ENCODE measurements around the gene EFS.
"Not testable (repeated sequence)": the region's sequence is repeated elsewhere in the genome, so short reads cannot be mapped to it uniquely, and the experiment has no call there.

EFS gene

DNA sequence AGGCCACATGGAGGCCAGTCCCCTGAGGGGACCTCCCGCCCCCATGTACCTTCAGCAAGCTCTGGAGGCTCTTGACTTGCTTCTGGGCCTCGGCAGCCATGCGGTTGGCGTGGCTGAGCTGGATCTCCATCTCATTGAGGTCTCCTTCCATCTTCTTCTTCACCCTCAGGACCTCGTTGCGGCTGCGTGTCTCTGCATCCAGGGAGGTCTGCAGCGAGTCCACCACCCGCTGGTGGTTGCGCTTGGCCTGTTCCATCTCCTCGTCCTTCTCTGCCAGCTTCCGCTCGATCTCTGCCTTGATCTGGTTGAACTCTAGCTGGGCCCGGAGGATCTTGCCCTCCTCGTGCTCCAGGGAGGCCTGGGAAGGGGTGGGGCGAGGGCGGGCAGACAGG, 21.3 kb upstream of the EFS start:
- not testable (repeated sequence) for H3K27me3 ChIP-seq (ENCODE audit: control insufficient read depth, insufficient read depth, low read length); H3K27ac ChIP-seq (ENCODE audit: low read length); H3K4me1 ChIP-seq (ENCODE audit: control insufficient read depth, insufficient read depth, low read length); H3K9me3 ChIP-seq (ENCODE audit: control insufficient read depth, insufficient read depth, low read length); DNase-seq (ENCODE audit: low read depth, low spot score); H3K4me3 ChIP-seq (ENCODE audit: low read length); H3K36me3 ChIP-seq (ENCODE audit: control insufficient read depth, insufficient read depth, low read length)
- WGBS (ENCODE audit: insufficient coverage, insufficient read length) = no CpG with 5 or more reads among the region's 17 CpGs

DNA sequence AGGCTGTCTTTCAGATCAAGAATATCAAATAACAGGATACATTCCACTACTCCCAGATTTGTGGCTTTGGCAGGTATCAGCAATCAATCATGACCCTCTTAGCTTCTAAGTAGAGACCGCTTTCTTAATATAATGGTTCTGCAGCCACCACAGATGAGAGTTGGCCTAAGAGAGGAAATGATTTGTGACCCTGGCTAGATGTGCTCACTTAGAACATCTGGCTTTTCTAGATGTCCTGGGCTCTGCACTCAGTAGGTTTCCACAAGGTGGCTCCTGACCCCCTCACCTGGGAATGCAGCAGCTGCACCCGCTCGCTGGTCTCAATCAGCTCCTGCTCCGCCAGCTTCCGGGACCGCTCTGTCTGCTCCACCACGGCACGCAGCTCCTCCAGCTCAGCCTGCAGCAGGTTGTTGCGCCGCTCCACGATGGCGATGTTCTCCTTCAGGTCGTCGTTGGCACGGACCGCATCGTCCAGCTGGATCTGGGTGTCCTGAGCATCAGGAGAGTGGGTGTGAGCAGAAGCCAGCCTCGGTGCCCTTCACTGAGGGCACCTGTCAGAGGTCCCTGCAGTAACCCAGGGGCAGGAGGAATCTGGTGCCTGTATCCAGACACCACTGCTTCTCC, 20.8 kb upstream of the EFS start:
- no peaks in the 10 kb centered on the region for H3K27me3 ChIP-seq (ENCODE audit: control insufficient read depth, insufficient read depth, low read length)
- no CpG with 5 or more reads among the region's 18 CpGs for WGBS (ENCODE audit: insufficient coverage, insufficient read length)
- peaks cover 6% of the 10 kb centered on the region; the same call in 1 of the 2 replicates for H3K4me1 ChIP-seq (ENCODE audit: control insufficient read depth, insufficient read depth, low read length)
- H3K36me3 ChIP-seq (ENCODE audit: control insufficient read depth, insufficient read depth, low read length) = no peaks in the 10 kb centered on the region
- no peak overlapping the region for H3K4me3 ChIP-seq (ENCODE audit: low read length)
- no peak overlapping the region for H3K27ac ChIP-seq (ENCODE audit: low read length)
- no peaks in the 10 kb centered on the region for H3K9me3 ChIP-seq (ENCODE audit: control insufficient read depth, insufficient read depth, low read length)
- no peak for DNase-seq (ENCODE audit: low read depth, low spot score)

DNA sequence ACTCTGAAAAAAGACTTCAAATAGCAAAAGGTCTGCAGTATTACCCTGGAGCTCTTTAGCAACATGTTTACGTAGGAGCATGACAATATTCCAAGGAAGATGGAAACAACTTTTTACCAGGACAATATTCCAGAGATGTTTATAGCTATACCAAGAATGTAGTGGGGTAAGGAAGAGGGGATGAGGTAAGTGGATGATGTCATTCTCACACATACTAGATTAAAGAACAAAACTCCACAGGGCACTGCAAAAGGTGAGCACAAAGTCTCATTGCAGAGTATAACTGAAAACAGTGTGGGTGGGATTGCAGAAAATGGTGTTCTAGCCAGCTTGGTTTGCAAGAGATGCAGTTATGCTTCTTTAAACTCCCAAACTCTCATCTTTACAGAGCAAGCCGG, 20.3 kb upstream of the EFS start:
- WGBS (ENCODE audit: insufficient coverage, insufficient read length) = no CpG with 5 or more reads among the region's 2 CpGs
- H3K36me3 ChIP-seq (ENCODE audit: control insufficient read depth, insufficient read depth, low read length) = no peaks in the 10 kb centered on the region
- H3K4me1 ChIP-seq (ENCODE audit: control insufficient read depth, insufficient read depth, low read length) = peaks cover 6% of the 10 kb centered on the region; the same call in 1 of the 2 replicates
- no peaks in the 10 kb centered on the region for H3K27me3 ChIP-seq (ENCODE audit: control insufficient read depth, insufficient read depth, low read length)
- no peak overlapping the region for H3K27ac ChIP-seq (ENCODE audit: low read length)
- H3K4me3 ChIP-seq (ENCODE audit: low read length) = no peak overlapping the region
- DNase-seq (ENCODE audit: low read depth, low spot score) = no peak
- H3K9me3 ChIP-seq (ENCODE audit: control insufficient read depth, insufficient read depth, low read length) = no peaks in the 10 kb centered on the region

DNA sequence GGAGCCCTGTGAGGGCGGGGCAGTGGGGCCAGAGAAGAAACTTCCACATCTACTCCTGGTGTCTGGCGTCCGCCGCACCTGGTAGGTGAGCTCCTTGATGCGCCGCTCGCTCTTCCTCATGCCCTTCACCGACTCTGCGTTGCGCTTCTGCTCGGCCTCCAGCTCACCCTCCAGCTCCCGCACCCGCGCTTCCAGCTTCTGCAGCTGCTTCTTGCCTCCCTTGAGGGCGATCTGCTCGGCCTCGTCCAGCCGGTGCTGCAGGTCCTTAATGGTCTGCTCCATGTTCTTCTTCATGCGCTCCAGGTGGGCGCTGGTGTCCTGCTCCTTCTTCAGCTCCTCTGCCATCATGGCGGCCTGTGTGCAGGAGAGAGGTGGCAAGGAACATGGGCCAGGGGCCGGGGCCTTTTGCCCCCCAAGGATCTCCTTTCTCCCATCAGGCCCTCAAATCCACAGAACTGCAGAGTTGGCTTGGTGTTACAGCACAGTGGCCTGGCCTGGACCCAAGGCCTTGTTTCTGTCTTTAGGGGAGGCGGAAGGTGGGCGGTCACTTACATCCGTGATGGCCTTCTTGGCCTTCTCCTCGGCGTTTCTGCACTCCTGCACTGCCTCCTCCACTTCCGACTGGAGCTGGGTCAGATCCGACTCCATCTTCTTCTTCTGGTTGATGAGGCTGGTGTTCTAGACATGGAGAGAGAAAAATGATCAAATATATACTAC, 19.6 kb upstream of the EFS start:
- Histone ChIP-seq H3K27ac (ENCODE audit: low read length) (no peak overlapping the region), H3K27me3 (ENCODE audit: control insufficient read depth, insufficient read depth, low read length) (no peaks in the 10 kb centered on the region), H3K4me1 (ENCODE audit: control insufficient read depth, insufficient read depth, low read length) (peaks cover 6% of the 10 kb centered on the region; the same call in 1 of the 2 replicates), H3K9me3 (ENCODE audit: control insufficient read depth, insufficient read depth, low read length) (no peaks in the 10 kb centered on the region), H3K36me3 (ENCODE audit: control insufficient read depth, insufficient read depth, low read length) (no peaks in the 10 kb centered on the region), H3K4me3 (ENCODE audit: low read length) (no peak overlapping the region)
- no peak for DNase-seq (ENCODE audit: low read depth, low spot score)
- WGBS (ENCODE audit: insufficient coverage, insufficient read length) = no CpG with 5 or more reads among the region's 29 CpGs

DNA sequence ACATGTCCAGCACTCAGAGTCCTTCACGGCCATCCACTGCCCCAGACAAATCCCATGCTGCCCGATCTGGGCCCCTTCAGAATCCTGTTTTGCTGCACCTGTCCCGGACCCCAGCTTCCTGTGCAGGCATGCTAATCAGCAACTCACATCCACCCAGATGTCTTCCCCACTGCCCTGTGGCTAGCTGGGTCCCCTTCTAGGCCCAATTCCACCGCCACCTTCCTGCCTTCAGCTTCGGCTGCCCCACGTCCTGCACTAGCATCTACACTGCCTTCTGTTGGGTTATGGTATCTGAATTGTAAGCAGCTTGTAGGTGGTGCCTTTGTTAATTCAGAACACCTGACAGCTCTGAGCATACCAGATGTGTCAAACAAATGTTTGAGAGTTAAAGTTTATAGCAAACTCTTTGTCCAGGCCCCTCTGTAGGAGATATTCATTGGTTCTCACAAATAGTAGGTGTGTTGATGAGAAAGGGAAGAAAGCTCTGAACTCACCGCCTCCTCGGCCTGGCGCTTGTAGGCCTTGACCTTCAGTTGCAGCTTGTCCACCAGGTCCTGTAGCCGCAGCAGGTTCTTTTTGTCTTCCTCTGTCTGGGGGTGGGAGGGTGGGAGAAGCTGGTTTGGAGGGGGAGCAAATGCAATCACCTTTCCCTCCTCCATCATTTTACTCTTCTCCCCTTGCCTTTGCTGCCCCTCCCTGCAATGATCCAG, 17.9 kb upstream of the EFS start:
- no CpG with 5 or more reads among the region's 10 CpGs for WGBS (ENCODE audit: insufficient coverage, insufficient read length)
- no peak for DNase-seq (ENCODE audit: low read depth, low spot score)
- Histone ChIP-seq H3K4me1 (ENCODE audit: control insufficient read depth, insufficient read depth, low read length) (no peaks in the 10 kb centered on the region), H3K27ac (ENCODE audit: low read length) (no peak overlapping the region), H3K27me3 (ENCODE audit: control insufficient read depth, insufficient read depth, low read length) (no peaks in the 10 kb centered on the region), H3K4me3 (ENCODE audit: low read length) (no peak overlapping the region), H3K36me3 (ENCODE audit: control insufficient read depth, insufficient read depth, low read length) (no peaks in the 10 kb centered on the region), H3K9me3 (ENCODE audit: control insufficient read depth, insufficient read depth, low read length) (no peaks in the 10 kb centered on the region)

DNA sequence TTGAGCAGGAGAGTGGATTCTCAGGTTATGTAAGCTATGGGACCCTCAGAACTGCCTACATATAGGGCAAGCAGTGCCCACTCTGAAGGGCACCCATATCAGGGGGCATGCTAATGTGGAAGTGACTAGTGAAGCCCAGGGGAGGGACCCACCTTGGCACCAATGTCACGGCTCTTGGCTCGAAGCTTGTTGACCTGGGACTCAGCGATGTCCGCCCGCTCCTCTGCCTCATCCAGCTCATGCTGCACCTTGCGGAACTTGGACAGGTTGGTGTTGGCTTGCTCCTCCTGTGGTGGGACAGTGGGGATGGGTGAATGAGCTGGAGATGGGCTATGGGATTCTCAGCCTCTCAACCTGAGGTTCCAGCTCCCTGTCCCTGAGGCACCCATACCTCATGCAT, 17.3 kb upstream of the EFS start:
- H3K27ac ChIP-seq (ENCODE audit: low read length) = no peak overlapping the region
- H3K9me3 ChIP-seq (ENCODE audit: control insufficient read depth, insufficient read depth, low read length) = no peaks in the 10 kb centered on the region
- no peak overlapping the region for H3K4me3 ChIP-seq (ENCODE audit: low read length)
- no peaks in the 10 kb centered on the region for H3K4me1 ChIP-seq (ENCODE audit: control insufficient read depth, insufficient read depth, low read length)
- WGBS (ENCODE audit: insufficient coverage, insufficient read length) = no CpG with 5 or more reads among the region's 6 CpGs
- H3K36me3 ChIP-seq (ENCODE audit: control insufficient read depth, insufficient read depth, low read length) = no peaks in the 10 kb centered on the region
- DNase-seq (ENCODE audit: low read depth, low spot score) = no peak
- H3K27me3 ChIP-seq (ENCODE audit: control insufficient read depth, insufficient read depth, low read length) = no peaks in the 10 kb centered on the region

DNA sequence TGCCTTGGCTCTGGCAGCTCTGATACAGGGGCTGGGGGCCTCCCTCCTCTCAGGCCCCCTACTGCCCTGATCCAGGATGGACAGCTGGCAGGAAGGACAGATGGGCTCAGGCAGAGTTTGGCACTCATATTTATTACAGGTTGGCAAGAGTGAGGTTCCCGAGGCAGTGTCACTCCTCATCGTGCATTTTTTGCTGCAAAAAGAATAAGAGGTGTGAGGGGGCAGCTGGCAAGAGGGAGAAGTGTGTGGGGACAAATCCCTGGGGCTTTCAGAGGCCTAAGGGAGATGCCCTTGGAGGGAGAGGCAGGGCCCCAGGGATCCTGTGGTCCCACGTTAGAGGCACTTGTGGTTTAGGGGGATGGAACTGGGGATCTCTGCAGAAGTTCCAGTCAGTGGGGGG, 16.9 kb upstream of the EFS start:
- no CpG with 5 or more reads among the region's 3 CpGs for WGBS (ENCODE audit: insufficient coverage, insufficient read length)
- DNase-seq (ENCODE audit: low read depth, low spot score) = no peak
- H3K9me3 ChIP-seq (ENCODE audit: control insufficient read depth, insufficient read depth, low read length) = no peaks in the 10 kb centered on the region
- no peaks in the 10 kb centered on the region for H3K36me3 ChIP-seq (ENCODE audit: control insufficient read depth, insufficient read depth, low read length)
- H3K27me3 ChIP-seq (ENCODE audit: control insufficient read depth, insufficient read depth, low read length) = no peaks in the 10 kb centered on the region
- no peaks in the 10 kb centered on the region for H3K4me1 ChIP-seq (ENCODE audit: control insufficient read depth, insufficient read depth, low read length)
- no peak overlapping the region for H3K27ac ChIP-seq (ENCODE audit: low read length)
- no peak overlapping the region for H3K4me3 ChIP-seq (ENCODE audit: low read length)

DNA sequence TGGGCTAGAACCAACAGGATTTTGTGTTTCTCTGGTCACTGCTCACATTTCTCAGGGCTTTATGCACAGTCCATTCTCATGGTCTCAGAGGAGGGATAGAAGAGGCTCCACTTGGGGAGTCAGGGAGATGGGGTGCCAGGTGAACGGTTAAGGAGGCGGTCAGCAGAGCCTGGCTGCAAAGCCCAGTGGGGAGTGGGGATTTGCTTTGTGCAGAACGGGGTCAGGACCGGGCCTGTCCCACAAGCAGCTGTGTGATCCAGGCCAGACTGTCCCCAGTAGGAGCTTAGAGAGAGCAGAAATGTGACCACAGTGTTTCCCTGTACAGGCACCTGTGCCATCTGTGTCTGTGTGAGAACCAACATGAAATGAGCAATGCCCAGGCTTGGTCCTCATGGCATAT, 16.0 kb upstream of the EFS start:
- Histone ChIP-seq H3K4me3 (ENCODE audit: low read length) (no peak overlapping the region), H3K27me3 (ENCODE audit: control insufficient read depth, insufficient read depth, low read length) (no peaks in the 10 kb centered on the region), H3K9me3 (ENCODE audit: control insufficient read depth, insufficient read depth, low read length) (no peaks in the 10 kb centered on the region), H3K4me1 (ENCODE audit: control insufficient read depth, insufficient read depth, low read length) (no peaks in the 10 kb centered on the region), H3K27ac (ENCODE audit: low read length) (no peak overlapping the region), H3K36me3 (ENCODE audit: control insufficient read depth, insufficient read depth, low read length) (no peaks in the 10 kb centered on the region)
- no CpG with 5 or more reads among the region's 4 CpGs for WGBS (ENCODE audit: insufficient coverage, insufficient read length)
- no peak for DNase-seq (ENCODE audit: low read depth, low spot score)

DNA sequence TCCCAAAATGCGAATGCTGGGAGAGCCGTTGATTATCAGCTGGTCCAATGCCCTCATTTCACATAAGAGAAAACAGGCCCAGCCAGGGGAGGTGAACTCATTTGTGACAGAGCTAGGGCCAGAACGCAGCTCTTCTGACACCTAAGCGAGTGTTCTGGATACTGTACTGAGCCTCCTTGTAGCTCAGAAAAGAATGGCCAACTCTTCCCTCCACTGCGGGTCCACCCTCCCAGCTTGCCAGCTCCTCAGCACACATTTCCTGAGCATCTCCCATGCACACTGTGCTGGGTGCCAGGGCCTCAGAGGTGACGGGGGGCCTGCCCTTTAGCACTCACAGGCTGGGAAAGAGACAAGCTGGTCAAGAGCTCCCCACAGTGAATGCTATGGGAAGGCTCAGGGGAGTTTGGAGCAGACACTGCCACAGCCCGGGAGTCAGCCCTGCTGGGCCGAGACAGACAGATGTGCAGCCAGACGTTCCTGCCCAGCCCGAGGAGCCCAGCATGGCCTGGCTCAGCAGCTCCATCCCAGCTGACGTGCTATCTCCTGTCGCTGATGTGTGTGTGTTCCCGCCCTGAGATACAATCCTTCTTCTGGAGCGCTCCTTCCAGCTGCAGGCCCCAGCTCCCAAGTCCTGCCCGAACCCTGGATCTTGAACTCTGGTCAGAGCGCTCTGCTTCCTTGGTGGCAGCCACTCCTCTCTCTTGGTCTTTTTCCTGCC, 15.4 kb upstream of the EFS start:
- Histone ChIP-seq H3K4me3 (ENCODE audit: low read length) (no peak overlapping the region), H3K36me3 (ENCODE audit: control insufficient read depth, insufficient read depth, low read length) (no peaks in the 10 kb centered on the region), H3K4me1 (ENCODE audit: control insufficient read depth, insufficient read depth, low read length) (no peaks in the 10 kb centered on the region), H3K9me3 (ENCODE audit: control insufficient read depth, insufficient read depth, low read length) (no peaks in the 10 kb centered on the region), H3K27me3 (ENCODE audit: control insufficient read depth, insufficient read depth, low read length) (no peaks in the 10 kb centered on the region), H3K27ac (ENCODE audit: low read length) (no peak overlapping the region)
- no peak for DNase-seq (ENCODE audit: low read depth, low spot score)
- no CpG with 5 or more reads among the region's 16 CpGs for WGBS (ENCODE audit: insufficient coverage, insufficient read length)

DNA sequence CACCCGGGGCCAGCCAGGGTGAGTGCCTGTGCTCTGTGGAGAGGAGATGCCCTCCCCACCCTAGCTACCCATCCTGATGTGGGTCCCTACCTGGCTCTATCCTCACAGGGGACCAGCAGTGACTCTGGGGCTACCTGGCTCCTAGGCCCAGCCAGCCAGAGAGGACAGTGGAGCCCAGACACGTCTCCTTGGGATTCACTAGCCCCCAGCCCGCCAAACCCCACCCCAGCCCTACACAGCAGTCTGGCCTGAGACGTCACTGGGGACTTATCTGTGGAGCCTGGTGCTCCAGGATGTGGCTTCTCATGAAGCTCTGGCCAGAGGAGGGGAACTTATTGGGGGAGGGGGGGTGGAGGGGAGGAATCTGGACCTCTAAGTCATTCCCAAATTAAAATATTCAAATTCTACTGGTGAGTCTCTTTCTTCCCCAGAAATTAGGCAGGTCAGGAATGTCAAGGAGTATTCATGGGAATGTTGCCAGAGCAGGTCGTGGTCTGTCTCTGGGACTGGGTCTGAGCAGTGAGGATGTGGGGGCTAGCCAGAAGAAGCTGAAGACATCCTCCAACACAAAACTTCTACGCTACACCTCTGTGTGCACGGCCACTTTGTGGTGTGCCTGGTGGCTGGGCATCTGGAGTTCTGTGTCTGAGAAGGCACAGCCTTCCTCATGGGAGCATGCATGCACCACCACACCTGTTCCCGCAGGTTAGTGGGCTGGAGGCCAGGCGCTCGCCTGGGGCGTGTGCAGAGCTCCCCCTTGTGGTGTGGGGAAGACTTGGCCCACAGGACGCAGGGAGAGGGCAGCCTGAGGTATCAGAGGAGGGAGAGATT, 14.6 kb upstream of the EFS start:
- H3K27ac ChIP-seq (ENCODE audit: low read length) = no peak overlapping the region
- no peaks in the 10 kb centered on the region for H3K9me3 ChIP-seq (ENCODE audit: control insufficient read depth, insufficient read depth, low read length)
- H3K4me1 ChIP-seq (ENCODE audit: control insufficient read depth, insufficient read depth, low read length) = no peaks in the 10 kb centered on the region
- DNase-seq (ENCODE audit: low read depth, low spot score) = no peak
- no peaks in the 10 kb centered on the region for H3K27me3 ChIP-seq (ENCODE audit: control insufficient read depth, insufficient read depth, low read length)
- H3K36me3 ChIP-seq (ENCODE audit: control insufficient read depth, insufficient read depth, low read length) = no peaks in the 10 kb centered on the region
- WGBS (ENCODE audit: insufficient coverage, insufficient read length) = no CpG with 5 or more reads among the region's 12 CpGs
- no peak overlapping the region for H3K4me3 ChIP-seq (ENCODE audit: low read length)
